Central memory CD8-positive, alpha-beta T cell (primary cell): ENCODE data around the gene CCNH.

Experiments
- ATAC-seq: fragments of 150-1000 bp; cut with Tn5 transposase; replicated peaks from 2 replicates; pipeline ENCODE4 v1.10.0; 2022; ENCODE audit warnings: mild to moderate bottlenecking, moderate FRiP score, moderate number of reproducible peaks; ENCODE audit not compliant: poor library complexity, severe bottlenecking; ENCODE audit errors: extremely low read depth
- DNase-seq, 2 donors: peaks; one replicate each; pipeline ENCODE4 v3.0.0; 2021; ENCODE audit warnings: low spot score in 2 of 2
- H3K27ac Mint-ChIP-seq: one replicate; pipeline ENCODE4 v1.8.0; 2022; ENCODE audit warnings: low read depth, mild to moderate bottlenecking, moderate library complexity, mixed read lengths
- H3K27me3 Mint-ChIP-seq: one replicate; pipeline ENCODE4 v1.8.0; 2022; ENCODE audit warnings: mixed read lengths
- H3K36me3 Mint-ChIP-seq: one replicate; pipeline ENCODE4 v1.8.0; 2022; ENCODE audit warnings: mild to moderate bottlenecking, moderate library complexity, mixed read lengths; ENCODE audit not compliant: insufficient read depth
- H3K4me1 Mint-ChIP-seq: one replicate; pipeline ENCODE4 v1.8.0; 2022; ENCODE audit warnings: mixed read lengths
- H3K4me3 Mint-ChIP-seq: one replicate; pipeline ENCODE4 v1.8.0; 2022; ENCODE audit warnings: mild to moderate bottlenecking, moderate library complexity, mixed read lengths
- H3K9me3 Mint-ChIP-seq: one replicate; pipeline ENCODE4 v1.8.0; 2022; ENCODE audit warnings: mixed read lengths

The CCNH gene

DNA sequence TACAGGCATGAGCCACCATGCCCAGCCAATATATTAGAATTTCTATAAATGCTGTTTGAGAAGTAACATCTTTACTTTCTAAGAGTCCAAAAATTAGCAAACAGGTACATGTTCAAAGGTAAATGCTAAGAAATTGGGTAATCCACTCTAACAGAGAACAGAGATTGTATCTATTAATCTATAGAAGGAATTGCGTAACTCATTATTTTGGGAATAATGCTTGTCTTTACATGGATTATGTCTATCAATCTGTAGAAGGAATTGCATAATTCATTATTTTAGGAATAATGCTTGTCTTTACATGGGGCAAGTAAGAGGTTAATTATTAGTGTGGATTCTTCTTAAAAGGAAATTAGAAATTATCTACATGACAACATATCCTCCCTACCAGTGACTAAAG is 30.5 kb downstream of the CCNH start:
- peaks cover 17% of the 10 kb centered on the region for H3K4me1 Mint-ChIP-seq
- no peaks in the 10 kb centered on the region for H3K9me3 Mint-ChIP-seq
- no peak for ATAC-seq

DNA sequence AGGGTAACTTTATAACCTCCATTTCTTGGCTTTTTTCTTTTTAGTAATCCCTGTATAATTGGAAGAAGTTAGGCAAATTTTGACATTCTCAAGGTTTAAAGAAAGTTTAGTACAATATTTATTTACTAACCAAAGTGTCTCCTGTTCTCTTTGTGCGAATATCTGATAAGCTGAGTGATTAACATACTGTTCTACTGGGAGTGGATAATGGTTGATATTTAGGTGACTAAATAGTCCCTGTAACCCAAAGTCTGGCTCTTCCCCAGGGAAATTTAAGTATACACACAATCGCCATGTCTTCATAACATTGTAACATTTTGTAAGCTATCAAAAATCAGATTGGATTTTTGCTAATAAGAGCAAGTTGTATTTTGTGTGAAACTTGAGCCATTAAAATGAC is 40.0 kb downstream of the CCNH start:
- H3K27me3 Mint-ChIP-seq: no peaks in the 10 kb centered on the region
- DNase-seq (no peak), ATAC-seq (no peak)
- H3K9me3 Mint-ChIP-seq: no peaks in the 10 kb centered on the region
- no peak overlapping the region for H3K4me3 Mint-ChIP-seq
- H3K27ac Mint-ChIP-seq: no peak overlapping the region
- H3K4me1 Mint-ChIP-seq: peaks cover 6% of the 10 kb centered on the region
- H3K36me3 Mint-ChIP-seq: peaks cover 47% of the 10 kb centered on the region

More for the DNA sequence above, 30.5 kb downstream of the CCNH start:
- DNase-seq: no peak
- H3K4me3 Mint-ChIP-seq: no peak overlapping the region
- no peak overlapping the region for H3K27ac Mint-ChIP-seq
- no peaks in the 10 kb centered on the region for H3K27me3 Mint-ChIP-seq
- H3K36me3 Mint-ChIP-seq: peaks cover 49% of the 10 kb centered on the region

DNA sequence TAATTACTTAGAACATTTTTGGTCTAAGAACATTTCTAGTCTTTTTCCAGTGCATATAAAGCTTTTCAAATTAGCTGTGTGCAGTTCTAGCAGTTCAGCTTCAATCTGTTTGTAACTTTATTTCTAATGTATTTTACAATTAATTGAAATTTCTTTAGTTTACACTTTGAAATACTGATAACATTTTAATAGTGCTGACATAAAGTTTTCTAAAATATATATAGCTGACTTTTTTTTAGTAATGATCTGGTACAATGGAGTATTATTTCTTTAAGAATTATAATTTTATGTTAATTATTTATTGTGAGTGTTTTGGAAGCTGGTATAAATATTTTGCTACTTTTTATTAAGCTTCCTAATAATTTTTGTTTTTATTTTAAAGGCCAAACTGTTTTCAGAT is 43.3 kb downstream of the CCNH start:
- H3K27me3 Mint-ChIP-seq: no peaks in the 10 kb centered on the region
- ATAC-seq (no peak), DNase-seq (no peak)
- no peak overlapping the region for H3K27ac Mint-ChIP-seq
- H3K9me3 Mint-ChIP-seq: no peaks in the 10 kb centered on the region
- H3K4me3 Mint-ChIP-seq: no peak overlapping the region
- peaks cover 26% of the 10 kb centered on the region for H3K36me3 Mint-ChIP-seq
- H3K4me1 Mint-ChIP-seq: peaks cover 5% of the 10 kb centered on the region

DNA sequence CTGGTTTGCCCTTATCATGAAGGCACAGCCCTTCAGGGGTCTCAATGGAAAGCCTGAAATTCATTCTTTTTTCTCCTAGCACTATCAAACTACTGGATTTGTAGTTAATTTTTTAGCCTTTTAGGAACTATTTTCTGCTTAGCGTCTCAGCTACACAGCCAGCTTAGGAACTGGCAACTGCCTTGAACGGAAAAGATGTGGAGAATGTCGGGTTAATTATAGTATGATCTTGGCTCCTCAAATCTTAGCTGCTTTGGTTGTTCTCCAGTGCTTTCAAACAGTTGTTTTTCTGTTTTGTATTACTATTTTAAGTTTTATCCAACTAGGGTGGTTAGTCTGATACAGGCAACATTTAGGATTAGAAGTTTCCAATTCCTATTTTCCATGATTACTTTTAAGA is 44.1 kb downstream of the CCNH start:
- no peak for ATAC-seq
- Mint-ChIP-seq H3K9me3 (no peaks in the 10 kb centered on the region), H3K27ac (no peak overlapping the region), H3K4me3 (no peak overlapping the region), H3K4me1 (peaks cover 6% of the 10 kb centered on the region), H3K36me3 (peaks cover 29% of the 10 kb centered on the region), H3K27me3 (no peaks in the 10 kb centered on the region)
- DNase-seq: no peak

DNA sequence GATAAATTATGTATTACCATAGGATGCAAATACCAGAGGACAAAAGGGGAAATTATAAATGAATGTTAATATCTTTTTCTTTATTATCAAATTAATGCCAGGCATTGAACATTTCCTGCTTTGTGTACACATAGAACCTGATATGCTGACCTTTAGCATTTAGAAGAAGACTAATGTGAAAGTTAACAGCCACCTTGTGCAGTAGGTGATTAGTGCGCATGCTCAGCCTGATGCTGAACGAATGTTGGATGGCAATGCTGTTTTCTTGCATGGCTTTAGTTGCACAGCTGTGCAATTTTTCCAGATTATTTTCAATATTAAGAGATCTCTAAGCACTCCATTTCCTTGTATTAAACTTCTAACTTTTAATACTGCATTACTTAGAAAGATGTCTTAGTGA is 45.5 kb downstream of the CCNH start:
- Mint-ChIP-seq H3K27ac (peak overlapping the region; percentile 32), H3K9me3 (no peaks in the 10 kb centered on the region), H3K4me1 (peaks cover 6% of the 10 kb centered on the region), H3K27me3 (no peaks in the 10 kb centered on the region), H3K36me3 (peaks cover 24% of the 10 kb centered on the region), H3K4me3 (no peak overlapping the region)
- ATAC-seq: no peak
- DNase-seq: no peak

DNA sequence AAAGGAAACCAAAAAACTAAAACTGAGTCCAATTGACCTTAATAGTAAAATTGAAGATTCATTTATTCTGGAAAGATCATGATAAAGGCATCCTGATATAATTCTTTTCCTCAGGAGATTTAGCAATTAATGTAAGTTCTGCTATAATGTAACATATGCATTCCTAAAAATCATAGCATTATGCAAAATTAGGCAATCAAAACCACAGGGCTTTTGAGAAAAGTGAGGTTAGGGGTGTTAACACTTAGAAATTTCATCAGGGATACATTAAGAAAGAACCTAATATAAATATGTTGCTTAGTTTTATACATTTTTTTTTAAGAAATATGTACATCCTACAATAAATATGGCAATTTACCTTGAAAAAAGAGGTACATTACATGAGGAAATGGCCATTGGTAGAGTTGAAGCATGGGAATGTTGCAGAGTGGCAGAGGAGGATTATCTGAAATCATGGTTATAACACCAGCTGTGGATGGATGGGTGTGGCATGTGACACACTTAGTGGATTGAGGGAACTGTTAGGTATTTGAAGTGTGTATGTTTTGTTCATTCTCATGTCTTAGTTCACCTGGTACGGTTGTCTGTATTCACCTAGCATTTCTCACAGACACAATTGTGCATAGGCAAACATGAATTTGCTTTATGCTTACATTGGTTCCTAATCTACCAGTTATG is 51.1 kb downstream of the CCNH start:
- no peak for ATAC-seq
- H3K27ac Mint-ChIP-seq: no peak overlapping the region
- no peaks in the 10 kb centered on the region for H3K9me3 Mint-ChIP-seq
- DNase-seq: no peak
- H3K36me3 Mint-ChIP-seq: peaks cover 15% of the 10 kb centered on the region
- no peaks in the 10 kb centered on the region for H3K27me3 Mint-ChIP-seq
- H3K4me3 Mint-ChIP-seq: no peak overlapping the region
- H3K4me1 Mint-ChIP-seq: peaks cover 21% of the 10 kb centered on the region

DNA sequence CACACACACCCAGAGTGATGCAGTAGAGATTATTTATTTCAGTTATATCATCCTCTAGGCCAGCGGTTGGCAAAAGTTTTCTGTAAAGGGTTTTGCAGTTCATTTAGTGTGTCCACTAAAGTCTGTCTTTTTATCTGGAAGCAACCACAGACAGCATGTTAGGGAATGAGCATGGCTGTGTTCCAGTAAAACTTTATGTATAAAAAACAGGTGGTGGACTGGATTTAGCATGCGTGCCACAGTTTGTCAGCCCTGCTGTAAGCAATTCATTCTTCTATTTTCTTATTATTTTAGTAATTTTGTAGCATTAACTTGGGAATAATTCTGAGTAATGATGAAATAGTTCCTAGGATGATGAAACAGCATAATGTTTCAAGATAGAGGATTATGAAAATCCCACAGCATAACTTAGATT is 51.7 kb downstream of the CCNH start:
- Mint-ChIP-seq H3K4me3 (no peak overlapping the region), H3K27me3 (no peaks in the 10 kb centered on the region), H3K27ac (no peak overlapping the region), H3K9me3 (no peaks in the 10 kb centered on the region), H3K4me1 (peaks cover 21% of the 10 kb centered on the region), H3K36me3 (peaks cover 15% of the 10 kb centered on the region)
- ATAC-seq (no peak), DNase-seq (no peak)

DNA sequence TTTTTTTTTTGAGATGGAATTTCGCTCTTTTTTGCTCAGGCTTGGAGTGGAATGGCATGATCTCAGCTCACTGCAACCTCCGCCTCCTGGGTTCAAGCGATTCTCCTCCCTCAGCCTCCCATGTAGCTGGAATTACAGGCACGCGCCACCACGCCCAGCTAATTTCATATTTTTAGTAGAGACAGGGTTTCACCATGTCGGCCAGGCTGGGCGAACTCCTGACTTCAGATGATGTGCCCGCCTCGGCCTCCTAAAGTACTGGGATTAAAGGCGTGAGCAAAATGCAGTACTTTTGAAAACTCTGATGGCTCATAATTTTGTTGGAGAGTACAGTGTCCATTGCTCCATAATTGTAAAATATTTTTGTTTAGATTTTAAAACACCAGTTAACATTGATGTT is 52.6 kb downstream of the CCNH start:
- Mint-ChIP-seq H3K4me3 (no peak overlapping the region), H3K27me3 (no peaks in the 10 kb centered on the region), H3K4me1 (peaks cover 21% of the 10 kb centered on the region), H3K9me3 (no peaks in the 10 kb centered on the region), H3K27ac (no peak overlapping the region), H3K36me3 (peaks cover 17% of the 10 kb centered on the region)
- no peak for ATAC-seq
- DNase-seq: no peak

DNA sequence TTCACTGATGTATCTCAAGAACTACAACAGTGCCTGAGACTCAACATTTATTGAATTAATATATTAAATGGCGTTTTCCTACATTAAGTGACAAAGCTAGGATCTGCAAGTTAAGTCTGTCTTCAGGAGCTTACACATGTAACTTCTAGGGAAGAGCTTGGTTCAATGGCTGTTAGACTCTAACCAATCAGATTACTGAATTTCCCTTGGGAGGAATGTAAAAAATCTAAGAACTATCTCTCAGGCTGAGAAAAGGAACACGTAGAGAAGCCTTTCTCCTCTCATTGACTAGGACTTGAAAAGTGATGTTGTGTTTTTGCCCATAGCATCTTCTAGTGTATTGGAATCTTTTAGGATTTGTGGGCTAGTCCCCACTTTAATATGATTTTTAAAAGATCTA is 53.6 kb downstream of the CCNH start:
- peaks cover 17% of the 10 kb centered on the region for H3K36me3 Mint-ChIP-seq
- no peak for ATAC-seq
- peak overlapping the region; percentile 18 for H3K27ac Mint-ChIP-seq

DNA sequence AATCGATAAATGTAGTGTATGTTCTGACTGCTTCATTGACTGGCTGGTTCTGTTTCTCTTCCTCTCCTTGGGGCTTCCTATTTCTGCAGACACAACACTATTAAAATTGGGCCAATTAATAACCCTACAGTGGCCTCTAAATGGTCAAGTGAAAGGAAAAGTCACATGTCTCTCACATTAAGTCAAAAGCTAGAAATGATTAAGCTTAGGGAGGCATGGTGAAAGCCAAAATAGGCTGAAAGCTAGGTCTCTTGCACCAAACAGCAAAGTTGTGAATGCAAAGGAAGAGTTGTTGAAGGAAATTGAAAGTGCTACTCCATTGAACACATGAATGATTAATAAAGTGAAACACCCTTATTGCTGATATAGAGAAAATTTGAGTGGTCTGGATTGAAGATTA is 58.2 kb downstream of the CCNH start:
- no peak overlapping the region for H3K27ac Mint-ChIP-seq
- no peaks in the 10 kb centered on the region for H3K9me3 Mint-ChIP-seq
- H3K27me3 Mint-ChIP-seq: no peaks in the 10 kb centered on the region
- no peak for DNase-seq
- H3K4me1 Mint-ChIP-seq: peaks cover 24% of the 10 kb centered on the region
- ATAC-seq: no peak
- no peak overlapping the region for H3K4me3 Mint-ChIP-seq
- H3K36me3 Mint-ChIP-seq: peaks cover 18% of the 10 kb centered on the region

More for the DNA sequence above, 53.6 kb downstream of the CCNH start:
- Mint-ChIP-seq H3K27me3 (no peaks in the 10 kb centered on the region), H3K4me3 (no peak overlapping the region), H3K4me1 (peaks cover 22% of the 10 kb centered on the region), H3K9me3 (no peaks in the 10 kb centered on the region)
- DNase-seq: no peak

DNA sequence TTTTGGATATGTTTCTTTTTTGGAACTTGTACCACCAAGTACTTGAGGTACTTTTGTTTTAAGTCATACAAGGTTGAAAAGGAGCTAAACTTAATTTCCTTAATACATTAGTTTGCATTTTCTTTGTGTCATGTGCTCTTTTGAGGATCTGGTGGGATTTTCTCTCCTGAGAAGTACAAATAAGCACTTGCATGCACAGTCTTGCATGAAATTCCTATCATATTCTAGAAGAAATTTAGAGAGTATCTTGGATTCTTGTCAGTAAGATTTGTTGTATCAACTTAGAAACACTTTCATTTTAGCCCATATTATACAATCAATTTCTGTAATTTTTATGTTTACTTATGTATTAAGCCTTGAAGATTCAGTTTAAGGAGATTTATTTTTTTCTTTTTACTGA is 64.9 kb downstream of the CCNH start:
- no peaks in the 10 kb centered on the region for H3K9me3 Mint-ChIP-seq
- H3K27me3 Mint-ChIP-seq: no peaks in the 10 kb centered on the region
- ATAC-seq: no peak
- no peak overlapping the region for H3K4me3 Mint-ChIP-seq
- no peak overlapping the region for H3K27ac Mint-ChIP-seq
- H3K36me3 Mint-ChIP-seq: peaks cover 12% of the 10 kb centered on the region
- DNase-seq: no peak
- no peaks in the 10 kb centered on the region for H3K4me1 Mint-ChIP-seq

DNA sequence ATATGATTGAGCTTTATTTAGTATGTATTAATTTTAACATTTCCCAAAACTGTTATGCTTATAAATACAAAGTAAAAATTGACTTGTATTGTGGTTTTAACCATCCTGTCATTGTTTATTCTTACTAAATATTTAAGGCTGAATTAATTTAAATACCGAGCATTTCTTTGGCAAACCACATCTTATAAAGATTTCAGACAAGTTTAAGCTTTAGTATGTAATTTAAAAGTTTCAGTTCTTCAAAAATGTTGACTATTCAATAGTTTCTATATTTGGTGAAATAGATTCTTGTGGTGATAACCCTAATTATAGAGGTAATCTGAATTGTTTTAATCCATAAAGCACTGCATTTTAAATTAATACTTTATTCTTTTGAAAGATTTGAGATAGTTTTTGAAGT is 65.5 kb downstream of the CCNH start:
- Mint-ChIP-seq H3K27me3 (no peaks in the 10 kb centered on the region), H3K36me3 (peaks cover 13% of the 10 kb centered on the region), H3K4me3 (no peak overlapping the region), H3K27ac (no peak overlapping the region), H3K9me3 (no peaks in the 10 kb centered on the region), H3K4me1 (peaks cover 4% of the 10 kb centered on the region)
- DNase-seq (no peak), ATAC-seq (no peak)
